M059J (cell line): Measurements from ENCODE around the gene DNAJC5. TPM values are rescaled to one million over a fixed set of nuclear protein-coding genes. Genes with fewer than 3 reads are reported as not detected.
A peak's percentile ranks its signal among the peaks of the same experiment; 100 is the strongest.
"Not testable (repeated sequence)": the region's sequence is repeated elsewhere in the genome, so short reads cannot be mapped to it uniquely, and the experiment has no call there.

Experiments
- DNase-seq: peaks from one replicate; pipeline ENCODE4 v3.0.0-alpha.2; 2012; ENCODE audit warnings: low read depth
- total RNA-seq: library from RNA; depleted of rRNA; stranded (reverse); fragments of >200 nt; shearing (Covaris generic); gene quantifications from 2 replicates; pipeline ENCODE4 v1.2.3, GENCODE V29; 2014

DNAJC5 gene
- total RNA-seq, 1 experiment from 2014 or later, result 68.7 TPM

- DNase-seq, result no peak
Measured at GRCh38 chr20:63968136-63968927, 73.4 kb downstream of the DNAJC5 start.

DNA sequence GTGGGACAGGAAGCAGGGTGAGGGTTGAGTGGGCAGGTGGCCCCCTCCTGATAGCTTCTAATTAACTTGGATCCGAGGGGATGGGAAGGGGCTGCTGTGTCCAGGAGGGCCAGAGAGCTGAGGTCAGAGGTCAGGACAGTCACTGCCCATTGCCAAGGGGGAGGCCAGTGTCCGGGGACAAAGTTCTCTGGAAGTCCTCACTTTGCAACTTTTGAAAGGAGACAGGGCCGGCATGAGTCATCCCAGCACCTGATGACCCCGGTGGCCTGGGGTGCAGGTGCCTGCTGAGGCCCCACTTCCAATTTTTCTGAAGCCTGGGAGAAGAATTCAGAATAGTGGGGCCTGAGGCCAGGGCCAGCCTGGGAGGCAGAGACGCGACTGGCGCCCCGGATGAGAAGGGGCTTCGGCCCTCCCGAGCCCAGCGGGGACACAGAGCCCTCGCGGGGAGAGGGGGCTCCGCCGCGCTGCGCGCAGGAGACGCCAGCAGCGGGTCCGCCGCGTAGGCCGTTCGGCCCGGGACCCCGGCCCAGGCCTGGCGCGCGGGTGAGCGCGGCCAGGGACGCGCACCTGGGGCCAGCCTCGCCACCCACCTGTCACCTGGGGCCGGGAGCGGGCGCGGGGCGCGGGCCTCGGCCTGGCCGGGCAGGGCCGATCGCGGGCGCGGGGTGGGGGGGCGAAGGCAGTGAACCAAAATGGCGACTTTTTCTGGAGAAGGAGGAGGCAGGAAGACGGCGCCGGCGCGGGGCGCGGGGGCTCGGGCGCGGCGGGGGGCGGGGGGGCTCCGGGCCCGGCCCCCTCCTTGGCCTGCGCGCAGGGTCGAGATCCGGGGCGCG is 74.2 kb downstream of the DNAJC5 start:
- DNase-seq, result no peak

DNA sequence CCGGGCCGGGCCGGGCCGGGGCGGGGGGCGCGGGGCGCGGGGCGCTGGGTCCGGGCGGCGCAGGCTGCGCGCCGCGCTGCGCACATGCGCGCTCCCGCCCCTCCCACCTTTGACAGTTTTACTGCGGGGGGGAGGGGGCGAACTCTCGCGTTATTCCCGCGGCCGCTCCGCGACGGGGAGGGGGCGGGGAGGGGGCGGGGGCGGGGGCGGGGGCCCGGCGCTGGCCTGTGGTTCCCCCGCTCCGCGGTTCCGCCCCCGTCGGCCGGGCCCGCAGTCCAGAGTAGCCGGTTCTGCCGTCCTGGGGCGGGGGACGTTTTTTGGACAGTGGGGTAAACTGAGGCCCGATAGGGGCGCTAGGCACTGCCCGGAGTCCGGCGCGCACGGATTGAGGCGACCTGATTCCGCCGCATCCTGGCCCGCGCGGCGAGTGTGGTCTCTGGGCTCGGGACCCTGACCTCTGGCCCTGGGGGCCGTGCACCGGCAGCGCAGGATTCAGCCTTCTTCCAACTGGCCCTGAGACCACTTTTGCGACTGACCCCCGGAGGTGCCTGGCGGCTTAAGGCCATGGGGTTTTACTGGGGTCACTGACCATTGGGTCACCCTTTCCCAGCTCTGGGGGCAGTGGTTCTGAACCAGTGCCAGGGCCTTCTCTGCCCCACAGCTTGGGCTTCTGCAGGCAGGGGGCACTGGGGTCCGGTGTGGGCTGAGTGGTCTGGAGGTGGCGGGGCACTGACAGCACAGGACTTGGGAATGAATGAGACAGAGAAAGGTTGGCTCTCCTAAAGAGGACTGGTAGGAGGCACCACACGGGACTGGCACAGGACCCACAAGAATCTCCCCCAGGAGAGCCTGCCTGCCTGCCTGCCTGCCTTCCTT is 75.2 kb downstream of the DNAJC5 start, which contains the start of gene ZNF512B:
Gene ZNF512B (minus strand): TSS at position 93 of the 876 bp plus-strand sequence. CDS start 1,980 bp downstream, outside the sequence.
- peak; percentile 65 for DNase-seq

GRCh38 chr20:63970714-63971431 is 75.9 kb downstream of the DNAJC5 start:
- DNase-seq, result no peak

GRCh38 chr20:63971960-63972311 is 77.0 kb downstream of the DNAJC5 start:
- not testable (repeated sequence) for DNase-seq

DNA sequence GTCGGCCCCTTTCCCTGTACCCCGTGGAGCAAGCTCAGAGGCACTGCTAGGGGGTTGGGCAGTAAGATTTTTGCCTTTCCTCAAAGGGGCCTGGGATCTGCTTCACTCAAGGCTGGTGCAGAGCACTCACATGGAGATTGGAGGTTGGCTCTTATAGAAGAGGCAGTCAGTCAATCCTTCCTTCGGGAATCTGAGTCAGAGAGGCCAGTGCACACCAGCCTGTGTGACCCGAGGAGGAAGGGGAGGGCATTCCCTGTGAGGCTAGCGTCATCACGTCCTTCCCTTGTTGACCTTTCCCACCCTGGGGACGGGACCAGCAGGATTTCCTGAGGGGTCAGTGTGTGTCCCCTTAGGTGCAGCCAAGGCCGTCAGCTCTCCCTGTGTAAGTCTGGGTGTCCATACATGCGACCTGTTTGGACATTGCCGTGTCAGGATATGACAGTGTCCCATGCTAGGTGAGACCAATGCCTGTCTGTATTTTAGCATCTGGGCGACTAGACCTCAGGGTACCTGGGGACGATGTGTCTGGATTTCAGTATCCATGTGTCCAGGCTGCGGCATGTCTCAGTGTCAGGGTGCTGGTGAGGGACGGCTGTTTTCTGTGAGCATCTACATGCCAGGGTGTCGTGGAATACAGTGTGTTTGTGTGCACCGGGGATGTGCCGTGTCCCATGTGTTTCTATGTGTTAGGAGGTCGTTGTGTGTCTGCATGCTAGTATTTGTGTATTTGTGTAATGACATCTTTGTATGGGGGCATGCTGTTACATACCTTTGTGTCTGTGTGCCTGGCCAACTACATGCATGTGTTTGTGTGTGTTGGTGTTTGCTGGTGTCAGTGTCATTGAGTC is 77.6 kb downstream of the DNAJC5 start:
- no peak for DNase-seq

DNA sequence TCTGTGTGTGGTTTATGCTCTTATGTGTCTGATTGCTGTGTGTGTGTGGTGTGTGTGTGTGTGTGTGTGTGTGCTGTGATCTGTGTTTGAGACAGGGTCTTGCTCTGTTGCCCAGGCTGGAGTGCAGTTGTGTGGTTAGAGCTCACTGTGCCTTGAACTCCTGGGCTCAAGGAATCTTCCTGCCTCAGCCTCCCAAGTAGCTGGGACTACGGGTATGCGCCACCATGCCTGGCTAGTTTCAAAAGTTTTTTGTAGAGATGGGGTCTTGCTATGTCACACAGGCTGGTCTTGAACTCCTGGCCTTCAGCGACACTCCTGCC is 78.2 kb downstream of the DNAJC5 start:
- DNase-seq, result no peak

DNA sequence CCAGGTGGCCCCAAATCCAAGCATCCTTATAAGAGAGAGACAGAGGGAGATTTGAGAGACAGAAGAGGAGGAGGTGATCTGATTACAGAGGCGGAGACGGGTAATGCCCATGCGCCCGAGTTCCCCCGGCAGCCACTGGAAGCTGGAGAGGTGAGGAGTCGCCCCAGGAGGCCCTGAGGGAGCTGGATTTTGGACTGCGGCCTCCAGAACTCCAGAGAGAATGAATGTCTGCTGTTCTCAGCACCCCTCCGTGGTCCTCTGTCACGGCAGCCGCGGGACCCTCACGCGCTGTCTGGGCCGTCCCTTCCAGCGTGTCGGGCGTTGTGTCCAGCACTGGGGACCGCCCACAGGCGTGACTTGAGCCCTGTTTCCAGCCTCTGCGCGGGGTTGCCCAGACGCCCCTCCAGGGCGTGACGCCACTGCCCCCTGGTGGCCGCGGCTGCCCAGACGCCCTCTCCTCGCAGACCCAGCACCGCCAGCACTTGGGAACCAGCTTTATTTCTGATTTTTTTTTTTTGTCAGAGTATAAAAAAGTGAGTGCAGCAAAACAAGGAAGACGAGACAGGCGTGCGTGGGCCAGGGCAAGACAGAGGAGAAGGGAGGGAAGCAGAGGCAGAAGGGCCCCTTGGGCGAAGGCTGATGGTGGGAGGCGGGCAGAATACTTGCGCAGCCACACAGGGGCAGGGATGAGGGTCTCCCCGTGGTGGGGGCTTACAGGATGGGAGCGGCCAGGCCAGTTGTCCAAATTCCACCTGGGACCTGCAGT is 78.9 kb downstream of the DNAJC5 start:
- peak; percentile 86 for DNase-seq

GRCh38 chr20:63974402-63975200 is 79.7 kb downstream of the DNAJC5 start:
- peak; percentile 37 for DNase-seq

DNA sequence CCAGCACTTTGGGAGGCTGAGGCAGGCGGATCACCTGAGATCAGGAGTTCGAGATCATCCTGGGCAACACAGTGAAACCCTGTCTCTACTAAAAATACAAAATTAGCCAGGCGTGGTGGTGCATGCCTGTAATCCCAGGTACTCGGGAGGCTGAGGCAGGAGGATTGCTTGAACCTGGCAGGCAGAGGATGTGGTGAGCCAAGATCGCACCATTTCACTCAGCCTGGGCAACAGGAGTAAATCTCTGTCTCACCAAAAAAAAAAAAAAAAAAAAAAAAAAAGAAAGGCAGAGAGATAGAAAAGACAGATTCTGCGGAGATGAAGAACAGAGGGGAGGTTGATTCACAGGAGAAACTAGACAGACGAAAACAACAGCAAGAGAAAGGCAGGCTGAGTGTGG is 81.6 kb downstream of the DNAJC5 start:
- DNase-seq, result not testable (repeated sequence)

DNA sequence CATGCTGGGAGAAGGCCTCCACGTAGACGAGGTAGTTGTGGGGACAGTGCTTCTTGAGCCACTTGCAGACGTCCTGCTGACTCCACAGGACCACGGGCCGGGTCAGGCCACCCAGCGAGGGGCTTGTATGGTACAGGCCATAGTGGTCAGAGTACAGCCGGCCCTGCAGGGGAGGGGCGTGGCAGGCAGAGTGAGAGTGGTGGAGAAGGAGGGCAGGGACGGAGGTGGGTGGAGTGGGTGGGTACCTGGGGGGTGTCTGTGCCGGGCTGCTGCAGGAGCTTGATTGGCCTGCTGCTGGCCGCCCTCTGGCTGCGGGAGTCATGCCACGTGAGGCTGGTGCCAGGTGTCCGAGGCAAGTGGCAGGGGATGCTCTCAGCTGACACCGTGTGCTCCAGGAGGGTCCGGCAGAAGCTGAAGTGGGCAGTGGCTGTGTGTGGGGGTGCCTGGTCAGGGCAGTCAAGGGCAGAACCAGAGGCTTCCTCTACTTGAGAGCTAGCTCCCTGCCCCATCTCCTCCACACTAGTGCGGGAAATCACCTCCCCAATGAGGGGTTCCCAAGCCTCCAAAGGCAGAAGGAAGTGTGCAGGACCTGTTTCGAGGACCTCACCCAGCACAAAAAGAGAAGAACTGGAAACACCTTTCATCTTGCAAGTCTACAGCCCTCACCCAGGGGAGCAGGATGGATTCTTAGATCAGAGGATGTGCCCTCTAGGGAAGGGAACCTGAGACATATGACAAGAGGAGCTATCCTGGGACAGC is 82.2 kb downstream of the DNAJC5 start:
- DNase-seq, result no peak

DNA sequence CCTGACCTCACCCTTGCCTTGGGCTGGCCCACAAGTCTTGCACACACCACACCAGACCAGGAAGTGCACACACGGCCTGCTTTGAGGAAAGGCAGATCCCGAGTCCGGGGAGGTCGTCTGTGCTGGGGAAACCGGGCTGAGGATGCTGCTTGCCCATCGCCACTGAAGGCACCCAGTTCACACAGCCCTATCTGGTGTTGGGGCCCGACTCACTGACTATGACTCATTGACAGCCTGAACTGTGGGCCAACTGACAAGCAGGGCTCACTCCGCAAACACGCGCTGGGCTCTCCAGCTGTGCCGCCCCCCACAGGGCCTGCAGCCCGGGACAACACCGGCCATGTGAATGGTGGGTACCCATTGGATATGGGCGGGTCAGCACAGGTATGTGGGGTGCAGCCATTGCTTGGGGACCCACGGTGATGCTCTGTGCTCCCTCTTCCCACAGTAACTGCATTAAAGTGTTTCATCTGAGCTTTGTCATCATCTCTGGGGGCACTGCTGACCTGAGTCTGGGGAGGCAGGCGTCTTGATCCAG is 82.9 kb downstream of the DNAJC5 start:
- peak; percentile 89 for DNase-seq

- DNase-seq, result no peak
Measured at GRCh38 chr20:63978319-63979228, 83.6 kb downstream of the DNAJC5 start.

- no peak for DNase-seq
Measured at GRCh38 chr20:63979229-63979556, 84.3 kb downstream of the DNAJC5 start.

DNA sequence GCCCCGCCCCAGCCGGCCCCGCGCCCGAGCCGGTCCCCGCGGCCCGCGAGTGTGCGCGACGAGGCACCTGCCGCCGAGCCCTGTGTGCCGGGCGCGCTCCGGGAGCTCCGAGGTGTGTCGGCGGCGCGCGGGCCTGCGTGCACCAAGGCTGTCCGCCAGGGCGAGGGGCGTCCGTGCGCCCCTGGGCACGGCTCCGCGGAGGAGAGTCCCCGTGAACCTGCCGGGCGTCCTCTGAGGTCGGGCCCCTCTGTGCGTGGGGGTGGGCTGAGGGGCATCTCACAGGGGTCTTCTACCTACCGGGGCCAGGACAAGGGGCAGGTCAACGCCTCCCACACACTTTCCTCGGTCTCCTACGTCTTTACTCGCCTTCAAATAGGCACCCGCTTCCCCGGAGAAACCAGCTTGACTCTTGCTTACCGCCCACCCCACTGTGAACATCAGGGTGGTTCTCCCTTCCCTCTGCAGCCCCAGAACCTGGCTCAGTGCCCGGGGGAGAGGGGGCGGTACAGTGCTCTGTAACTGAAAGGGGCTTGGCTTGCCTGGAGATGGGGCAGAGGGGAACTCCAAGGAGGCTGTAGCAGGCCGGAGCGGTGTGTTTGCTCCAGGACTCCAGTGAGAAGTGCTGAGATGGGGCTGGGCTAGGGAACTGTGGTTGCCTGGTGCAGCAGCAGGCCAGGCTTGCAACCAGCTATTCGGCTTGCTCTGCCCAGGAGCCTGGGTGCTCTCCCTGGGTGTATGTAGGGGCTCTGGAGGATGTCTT is 84.8 kb downstream of the DNAJC5 start, which contains the start of gene SAMD10:
Gene SAMD10 (minus strand): TSS at position 86 of the 760 bp plus-strand sequence. CDS start 175 bp downstream, outside the sequence.
- peak; percentile 52 for DNase-seq

DNA sequence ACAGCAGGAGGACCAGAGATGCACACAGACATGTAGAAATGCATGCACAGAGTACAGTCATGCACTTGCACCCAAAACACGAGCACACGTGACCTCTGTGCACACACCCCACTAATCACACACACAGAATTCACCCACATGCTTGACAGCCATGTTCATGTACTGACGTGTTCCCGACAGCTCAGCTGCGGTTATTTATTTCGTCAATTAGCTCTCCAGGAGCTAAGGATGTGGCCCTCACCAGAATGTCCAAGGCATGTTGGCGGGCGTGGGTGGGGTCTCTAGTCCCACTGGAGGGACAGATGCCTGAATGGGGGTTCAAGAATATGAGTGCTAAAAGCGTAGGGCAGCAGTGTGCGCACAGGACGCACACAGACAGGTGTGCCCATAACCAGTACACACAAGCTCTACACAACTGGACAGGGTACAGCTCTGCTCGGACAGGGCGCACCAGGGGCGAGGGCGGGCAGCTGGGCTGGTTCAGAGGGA is 85.4 kb downstream of the DNAJC5 start:
- no peak for DNase-seq
